Measurements from ENCODE around the gene ARPC4.

GRCh38 chr3:9825451-9826040, 32.7 kb downstream of the ARPC4 start:
- TF ChIP-seq, protein P1, sequence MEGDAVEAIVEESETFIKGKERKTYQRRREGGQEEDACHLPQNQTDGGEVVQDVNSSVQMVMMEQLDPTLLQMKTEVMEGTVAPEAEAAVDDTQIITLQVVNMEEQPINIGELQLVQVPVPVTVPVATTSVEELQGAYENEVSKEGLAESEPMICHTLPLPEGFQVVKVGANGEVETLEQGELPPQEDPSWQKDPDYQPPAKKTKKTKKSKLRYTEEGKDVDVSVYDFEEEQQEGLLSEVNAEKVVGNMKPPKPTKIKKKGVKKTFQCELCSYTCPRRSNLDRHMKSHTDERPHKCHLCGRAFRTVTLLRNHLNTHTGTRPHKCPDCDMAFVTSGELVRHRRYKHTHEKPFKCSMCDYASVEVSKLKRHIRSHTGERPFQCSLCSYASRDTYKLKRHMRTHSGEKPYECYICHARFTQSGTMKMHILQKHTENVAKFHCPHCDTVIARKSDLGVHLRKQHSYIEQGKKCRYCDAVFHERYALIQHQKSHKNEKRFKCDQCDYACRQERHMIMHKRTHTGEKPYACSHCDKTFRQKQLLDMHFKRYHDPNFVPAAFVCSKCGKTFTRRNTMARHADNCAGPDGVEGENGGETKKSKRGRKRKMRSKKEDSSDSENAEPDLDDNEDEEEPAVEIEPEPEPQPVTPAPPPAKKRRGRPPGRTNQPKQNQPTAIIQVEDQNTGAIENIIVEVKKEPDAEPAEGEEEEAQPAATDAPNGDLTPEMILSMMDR (IDR thresholded peaks at IDR 0.05) = no peak
- no peak for TF ChIP-seq POLR2A (IDR thresholded peaks at IDR 0.05)
